SK-N-SH treated with all-trans-retinoic acid at 6 μM for 48 hours (cell line): ENCODE results near the gene MLLT11.
A peak's percentile ranks its signal among the peaks of the same experiment; 100 is the strongest.

Experiments used
- ATAC-seq: fragments of 200-7000 bp; cut with Tn5 transposase; 3 replicates; pipeline ENCODE4 v1.9.1; 2020; ENCODE audit warnings: mild to moderate bottlenecking, moderate library complexity
- ARNTL ChIP-seq: fragments of 450-650 bp; formaldehyde crosslinking; IDR thresholded peaks from 2 replicates; pipeline ENCODE4 v1.5.0; 2020; ENCODE audit warnings: low read depth, mild to moderate bottlenecking, moderate library complexity, borderline replicate concordance
- BACH2 ChIP-seq: fragments of 250-450 bp; sonication (Bioruptor Pico); IDR thresholded peaks from 2 replicates; pipeline ENCODE4 v1.9.0; 2021; ENCODE audit warnings: mild to moderate bottlenecking, borderline replicate concordance
- ESRRG ChIP-seq: fragments of 250-450 bp; sonication (Bioruptor Pico); IDR thresholded peaks from 2 replicates; pipeline ENCODE4 v1.6.1; 2021; ENCODE audit warnings: mild to moderate bottlenecking
- GLIS3 ChIP-seq: fragments of 250-450 bp; sonication (Bioruptor Pico); IDR thresholded peaks from 2 replicates; pipeline ENCODE4 v1.5.0; 2020; ENCODE audit warnings: mild to moderate bottlenecking, moderate library complexity
- ISL1 ChIP-seq: fragments of 250-450 bp; sonication (Bioruptor Pico); IDR thresholded peaks from 2 replicates; pipeline ENCODE4 v2.1.2; 2022; ENCODE audit warnings: mild to moderate bottlenecking, moderate library complexity
- OSR1 ChIP-seq: fragments of 250-450 bp; sonication (Bioruptor Pico); IDR thresholded peaks from 2 replicates; pipeline ENCODE4 v1.8.0; 2022; ENCODE audit warnings: moderate library complexity, mild to moderate bottlenecking, inconsistent platforms
- PPARA ChIP-seq: fragments of 250-450 bp; sonication (Bioruptor Pico); IDR thresholded peaks from 2 replicates; pipeline ENCODE4 v1.5.0; 2020; ENCODE audit warnings: mild to moderate bottlenecking, borderline replicate concordance
- RARB ChIP-seq: fragments of 250-450 bp; sonication (Bioruptor Pico); IDR thresholded peaks from 2 replicates; pipeline ENCODE4 v1.8.0; 2021; ENCODE audit warnings: mild to moderate bottlenecking, moderate library complexity
- SNAI2 ChIP-seq: fragments of 250-450 bp; sonication (Bioruptor Pico); IDR thresholded peaks from 2 replicates; pipeline ENCODE4 v1.5.0; 2020; ENCODE audit warnings: mild to moderate bottlenecking, moderate library complexity
- TCF4 ChIP-seq: fragments of 250-450 bp; sonication (Bioruptor Pico); IDR thresholded peaks from 2 replicates; pipeline ENCODE4 v1.8.0; 2021; ENCODE audit warnings: mild to moderate bottlenecking, moderate library complexity, borderline replicate concordance
- TOX ChIP-seq: fragments of 250-450 bp; sonication (Bioruptor Pico); IDR thresholded peaks from 2 replicates; pipeline ENCODE4 v1.8.0; 2021; ENCODE audit warnings: mild to moderate bottlenecking, moderate library complexity, borderline replicate concordance
- ZC3H10 ChIP-seq: fragments of 250-450 bp; sonication (Bioruptor Pico); IDR thresholded peaks from 2 replicates; pipeline ENCODE4 v1.5.1; 2021; ENCODE audit warnings: mild to moderate bottlenecking, moderate library complexity
- ZFP3 ChIP-seq: fragments of 250-450 bp; sonication (Bioruptor Pico); IDR thresholded peaks from 2 replicates; pipeline ENCODE4 v1.5.0; 2020; ENCODE audit warnings: mild to moderate bottlenecking, moderate library complexity
- ZFP30 ChIP-seq: fragments of 450-650 bp; formaldehyde crosslinking; IDR thresholded peaks from 2 replicates; pipeline ENCODE4 v1.5.0; 2022; ENCODE audit warnings: mild to moderate bottlenecking, moderate library complexity
- ZNF565 ChIP-seq: fragments of 450-650 bp; formaldehyde crosslinking; conservative IDR thresholded peaks from 2 replicates; pipeline ENCODE4 v1.5.0; 2020; ENCODE audit warnings: low read depth, mild to moderate bottlenecking, moderate library complexity
- ZNF70 ChIP-seq: fragments of 450-650 bp; formaldehyde crosslinking; IDR thresholded peaks from 2 replicates; pipeline ENCODE4 v1.5.0; 2020; ENCODE audit warnings: mild to moderate bottlenecking, moderate library complexity
- ZNF8 ChIP-seq: fragments of 450-650 bp; formaldehyde crosslinking; IDR thresholded peaks from 2 replicates; pipeline ENCODE4 v1.5.0; 2020; ENCODE audit warnings: mild to moderate bottlenecking, moderate library complexity
- TF ChIP-seq, protein P1 (sequence below): fragments of 250-450 bp; sonication (Bioruptor Pico); IDR thresholded peaks from 2 replicates; pipeline ENCODE4 v1.5.1; 2020; ENCODE audit warnings: low read depth, mild to moderate bottlenecking, moderate library complexity
- TF ChIP-seq, protein P2 (sequence below): fragments of 250-450 bp; sonication (Bioruptor Pico); IDR thresholded peaks from 2 replicates; pipeline ENCODE4 v1.8.0; 2021; ENCODE audit warnings: low read depth, mild to moderate bottlenecking, moderate library complexity, borderline replicate concordance
- TF ChIP-seq, protein P3 (sequence below): fragments of 250-450 bp; sonication (Bioruptor Pico); IDR thresholded peaks from 2 replicates; pipeline ENCODE4 v1.5.0; 2020; ENCODE audit warnings: mild to moderate bottlenecking, moderate library complexity
- TF ChIP-seq, protein P4 (sequence below): fragments of 250-450 bp; sonication (Bioruptor Pico); IDR thresholded peaks from 2 replicates; pipeline ENCODE4 v1.8.0; 2020; ENCODE audit warnings: mild to moderate bottlenecking, moderate library complexity, borderline replicate concordance
- TF ChIP-seq, protein P5 (sequence below): fragments of 250-450 bp; sonication (Bioruptor Pico); IDR thresholded peaks from 2 replicates; pipeline ENCODE4 v1.5.1; 2021; ENCODE audit warnings: mild to moderate bottlenecking, moderate library complexity

MLLT11 gene

DNA sequence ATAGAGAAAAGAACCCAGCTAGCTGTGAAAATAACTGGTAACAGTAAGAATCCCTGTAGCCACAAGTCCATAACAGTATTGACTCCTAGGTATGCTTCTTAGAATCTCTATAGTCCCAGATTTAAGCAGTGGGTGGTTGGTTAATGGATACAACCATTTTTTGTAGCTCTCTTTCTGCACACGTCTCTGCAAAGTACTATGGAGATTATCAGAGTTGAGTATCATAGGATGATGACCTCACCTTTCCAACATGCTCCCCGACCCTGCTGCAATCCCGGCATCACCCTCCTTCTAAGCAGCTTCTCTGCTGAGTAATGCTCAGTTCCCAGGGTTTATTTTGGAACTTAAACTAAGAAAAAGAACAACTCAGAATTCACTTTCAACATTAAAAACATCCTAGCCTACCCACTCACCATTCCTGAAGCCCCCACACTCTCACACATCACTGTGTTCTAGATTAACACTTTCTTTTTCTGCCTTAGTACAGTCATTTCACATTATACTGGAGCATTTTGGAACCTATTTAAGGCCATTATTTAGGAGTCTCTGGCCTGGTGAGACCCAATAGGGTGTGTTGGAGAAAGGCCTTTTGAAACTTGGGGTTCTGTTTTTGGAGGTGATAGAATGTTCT is 2.7 kb downstream of the MLLT11 start:
- peak; percentile 31 for ATAC-seq
- TF ChIP-seq ZNF70 = no peak
- no peak for TF ChIP-seq GLIS3 (CRISPR knock-in tag)
- TF ChIP-seq, protein P1, sequence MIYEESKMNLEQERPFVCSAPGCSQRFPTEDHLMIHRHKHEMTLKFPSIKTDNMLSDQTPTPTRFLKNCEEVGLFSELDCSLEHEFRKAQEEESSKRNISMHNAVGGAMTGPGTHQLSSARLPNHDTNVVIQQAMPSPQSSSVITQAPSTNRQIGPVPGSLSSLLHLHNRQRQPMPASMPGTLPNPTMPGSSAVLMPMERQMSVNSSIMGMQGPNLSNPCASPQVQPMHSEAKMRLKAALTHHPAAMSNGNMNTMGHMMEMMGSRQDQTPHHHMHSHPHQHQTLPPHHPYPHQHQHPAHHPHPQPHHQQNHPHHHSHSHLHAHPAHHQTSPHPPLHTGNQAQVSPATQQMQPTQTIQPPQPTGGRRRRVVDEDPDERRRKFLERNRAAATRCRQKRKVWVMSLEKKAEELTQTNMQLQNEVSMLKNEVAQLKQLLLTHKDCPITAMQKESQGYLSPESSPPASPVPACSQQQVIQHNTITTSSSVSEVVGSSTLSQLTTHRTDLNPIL (CRISPR knock-in tag) = no peak
- no peak for TF ChIP-seq ESRRG (CRISPR knock-in tag)
- TF ChIP-seq, protein P2, sequence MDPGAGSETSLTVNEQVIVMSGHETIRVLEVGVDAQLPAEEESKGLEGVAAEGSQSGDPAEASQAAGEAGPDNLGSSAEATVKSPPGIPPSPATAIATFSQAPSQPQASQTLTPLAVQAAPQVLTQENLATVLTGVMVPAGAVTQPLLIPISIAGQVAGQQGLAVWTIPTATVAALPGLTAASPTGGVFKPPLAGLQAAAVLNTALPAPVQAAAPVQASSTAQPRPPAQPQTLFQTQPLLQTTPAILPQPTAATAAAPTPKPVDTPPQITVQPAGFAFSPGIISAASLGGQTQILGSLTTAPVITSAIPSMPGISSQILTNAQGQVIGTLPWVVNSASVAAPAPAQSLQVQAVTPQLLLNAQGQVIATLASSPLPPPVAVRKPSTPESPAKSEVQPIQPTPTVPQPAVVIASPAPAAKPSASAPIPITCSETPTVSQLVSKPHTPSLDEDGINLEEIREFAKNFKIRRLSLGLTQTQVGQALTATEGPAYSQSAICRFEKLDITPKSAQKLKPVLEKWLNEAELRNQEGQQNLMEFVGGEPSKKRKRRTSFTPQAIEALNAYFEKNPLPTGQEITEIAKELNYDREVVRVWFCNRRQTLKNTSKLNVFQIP (CRISPR knock-in tag) = no peak
- no peak for TF ChIP-seq SNAI2 (CRISPR knock-in tag)
- no peak for TF ChIP-seq ZFP30
- TF ChIP-seq ISL1 = no peak
- TF ChIP-seq, protein P3, sequence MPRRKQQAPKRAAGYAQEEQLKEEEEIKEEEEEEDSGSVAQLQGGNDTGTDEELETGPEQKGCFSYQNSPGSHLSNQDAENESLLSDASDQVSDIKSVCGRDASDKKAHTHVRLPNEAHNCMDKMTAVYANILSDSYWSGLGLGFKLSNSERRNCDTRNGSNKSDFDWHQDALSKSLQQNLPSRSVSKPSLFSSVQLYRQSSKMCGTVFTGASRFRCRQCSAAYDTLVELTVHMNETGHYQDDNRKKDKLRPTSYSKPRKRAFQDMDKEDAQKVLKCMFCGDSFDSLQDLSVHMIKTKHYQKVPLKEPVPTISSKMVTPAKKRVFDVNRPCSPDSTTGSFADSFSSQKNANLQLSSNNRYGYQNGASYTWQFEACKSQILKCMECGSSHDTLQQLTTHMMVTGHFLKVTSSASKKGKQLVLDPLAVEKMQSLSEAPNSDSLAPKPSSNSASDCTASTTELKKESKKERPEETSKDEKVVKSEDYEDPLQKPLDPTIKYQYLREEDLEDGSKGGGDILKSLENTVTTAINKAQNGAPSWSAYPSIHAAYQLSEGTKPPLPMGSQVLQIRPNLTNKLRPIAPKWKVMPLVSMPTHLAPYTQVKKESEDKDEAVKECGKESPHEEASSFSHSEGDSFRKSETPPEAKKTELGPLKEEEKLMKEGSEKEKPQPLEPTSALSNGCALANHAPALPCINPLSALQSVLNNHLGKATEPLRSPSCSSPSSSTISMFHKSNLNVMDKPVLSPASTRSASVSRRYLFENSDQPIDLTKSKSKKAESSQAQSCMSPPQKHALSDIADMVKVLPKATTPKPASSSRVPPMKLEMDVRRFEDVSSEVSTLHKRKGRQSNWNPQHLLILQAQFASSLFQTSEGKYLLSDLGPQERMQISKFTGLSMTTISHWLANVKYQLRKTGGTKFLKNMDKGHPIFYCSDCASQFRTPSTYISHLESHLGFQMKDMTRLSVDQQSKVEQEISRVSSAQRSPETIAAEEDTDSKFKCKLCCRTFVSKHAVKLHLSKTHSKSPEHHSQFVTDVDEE = no peak
- TF ChIP-seq ZC3H10 = no peak
- TF ChIP-seq TCF4 (CRISPR knock-in tag) = no peak
- TF ChIP-seq ZNF8 = no peak
- TF ChIP-seq ZFP3 (CRISPR knock-in tag) = no peak
- TF ChIP-seq, protein P4, sequence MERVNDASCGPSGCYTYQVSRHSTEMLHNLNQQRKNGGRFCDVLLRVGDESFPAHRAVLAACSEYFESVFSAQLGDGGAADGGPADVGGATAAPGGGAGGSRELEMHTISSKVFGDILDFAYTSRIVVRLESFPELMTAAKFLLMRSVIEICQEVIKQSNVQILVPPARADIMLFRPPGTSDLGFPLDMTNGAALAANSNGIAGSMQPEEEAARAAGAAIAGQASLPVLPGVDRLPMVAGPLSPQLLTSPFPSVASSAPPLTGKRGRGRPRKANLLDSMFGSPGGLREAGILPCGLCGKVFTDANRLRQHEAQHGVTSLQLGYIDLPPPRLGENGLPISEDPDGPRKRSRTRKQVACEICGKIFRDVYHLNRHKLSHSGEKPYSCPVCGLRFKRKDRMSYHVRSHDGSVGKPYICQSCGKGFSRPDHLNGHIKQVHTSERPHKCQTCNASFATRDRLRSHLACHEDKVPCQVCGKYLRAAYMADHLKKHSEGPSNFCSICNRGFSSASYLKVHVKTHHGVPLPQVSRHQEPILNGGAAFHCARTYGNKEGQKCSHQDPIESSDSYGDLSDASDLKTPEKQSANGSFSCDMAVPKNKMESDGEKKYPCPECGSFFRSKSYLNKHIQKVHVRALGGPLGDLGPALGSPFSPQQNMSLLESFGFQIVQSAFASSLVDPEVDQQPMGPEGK (CRISPR knock-in tag) = no peak
- TF ChIP-seq, protein P5, sequence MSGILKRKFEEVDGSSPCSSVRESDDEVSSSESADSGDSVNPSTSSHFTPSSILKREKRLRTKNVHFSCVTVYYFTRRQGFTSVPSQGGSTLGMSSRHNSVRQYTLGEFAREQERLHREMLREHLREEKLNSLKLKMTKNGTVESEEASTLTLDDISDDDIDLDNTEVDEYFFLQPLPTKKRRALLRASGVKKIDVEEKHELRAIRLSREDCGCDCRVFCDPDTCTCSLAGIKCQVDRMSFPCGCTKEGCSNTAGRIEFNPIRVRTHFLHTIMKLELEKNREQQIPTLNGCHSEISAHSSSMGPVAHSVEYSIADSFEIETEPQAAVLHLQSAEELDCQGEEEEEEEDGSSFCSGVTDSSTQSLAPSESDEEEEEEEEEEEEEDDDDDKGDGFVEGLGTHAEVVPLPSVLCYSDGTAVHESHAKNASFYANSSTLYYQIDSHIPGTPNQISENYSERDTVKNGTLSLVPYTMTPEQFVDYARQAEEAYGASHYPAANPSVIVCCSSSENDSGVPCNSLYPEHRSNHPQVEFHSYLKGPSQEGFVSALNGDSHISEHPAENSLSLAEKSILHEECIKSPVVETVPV (CRISPR knock-in tag) = no peak
- no peak; the same call in 1 of the 2 replicates for TF ChIP-seq TOX (CRISPR knock-in tag)
- TF ChIP-seq BACH2 = no peak
- no peak for TF ChIP-seq OSR1 (CRISPR knock-in tag)
- no peak for TF ChIP-seq RARB (CRISPR knock-in tag)
- TF ChIP-seq PPARA (CRISPR knock-in tag) = no peak

DNA sequence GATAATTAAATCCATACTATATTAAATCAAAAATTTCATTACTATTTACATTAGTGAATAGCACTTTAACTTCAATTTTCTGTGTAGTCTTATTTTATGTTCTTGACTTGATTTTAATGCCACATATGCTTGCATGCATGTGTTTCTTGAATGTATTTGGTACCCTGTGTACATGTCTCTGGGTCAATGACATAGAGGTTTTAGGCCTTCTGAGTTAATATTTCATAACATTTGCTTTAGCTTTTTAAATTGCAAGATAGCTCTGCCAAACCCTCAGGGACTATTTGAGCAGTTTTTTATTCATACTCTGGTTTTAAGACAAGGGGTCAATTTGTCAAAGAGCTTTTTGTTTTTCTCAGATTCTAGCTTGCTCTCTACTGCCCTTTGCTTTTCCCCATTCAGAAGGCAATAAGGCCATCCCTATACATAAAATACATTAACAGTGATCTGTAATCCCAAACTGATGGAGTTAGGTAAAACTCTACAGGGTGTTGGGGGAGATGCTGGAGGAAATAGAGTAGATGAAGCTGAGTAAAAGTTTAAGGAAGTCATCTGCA is 5.0 kb downstream of the MLLT11 start:
- TF ChIP-seq RARB (CRISPR knock-in tag) (no peak), ZNF70 (no peak), SNAI2 (CRISPR knock-in tag) (no peak), OSR1 (CRISPR knock-in tag) (no peak), TOX (CRISPR knock-in tag) (no peak), GLIS3 (CRISPR knock-in tag) (no peak)
- ATAC-seq = no peak

DNA sequence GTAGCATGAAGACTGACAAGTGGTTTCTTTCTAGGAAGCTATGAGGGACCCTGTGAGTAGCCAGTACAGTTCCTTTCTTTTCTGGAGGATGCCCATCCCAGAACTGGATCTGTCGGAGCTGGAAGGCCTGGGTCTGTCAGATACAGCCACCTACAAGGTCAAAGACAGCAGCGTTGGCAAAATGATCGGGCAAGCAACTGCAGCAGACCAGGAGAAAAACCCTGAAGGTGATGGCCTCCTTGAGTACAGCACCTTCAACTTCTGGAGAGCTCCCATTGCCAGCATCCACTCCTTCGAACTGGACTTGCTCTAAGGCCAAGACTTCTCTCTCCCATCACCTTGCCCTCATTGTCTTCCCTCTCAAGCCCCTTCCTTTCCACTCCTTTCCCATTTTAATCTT is 7.0 kb downstream of the MLLT11 start:
- ATAC-seq = no peak
- TF ChIP-seq SNAI2 (CRISPR knock-in tag) = no peak
- TF ChIP-seq ARNTL = no peak
- TF ChIP-seq, protein P1 (CRISPR knock-in tag) = no peak
- TF ChIP-seq BACH2 = no peak
- TF ChIP-seq GLIS3 (CRISPR knock-in tag) = no peak
- TF ChIP-seq, protein P3 = no peak
- no peak for TF ChIP-seq RARB (CRISPR knock-in tag)
- TF ChIP-seq TOX (CRISPR knock-in tag) = no peak
- TF ChIP-seq TCF4 (CRISPR knock-in tag) = no peak
- TF ChIP-seq ZNF565 = no peak
- TF ChIP-seq ISL1 = no peak
- TF ChIP-seq ZFP30 = no peak
